Epithelial cell of prostate (primary cell): ENCODE measurements around the gene ATE1.
"Not testable (repeated sequence)": the region's sequence is repeated elsewhere in the genome, so short reads cannot be mapped to it uniquely, and the experiment has no call there.

Experiments used
- DNase-seq: peaks from one replicate; pipeline ENCODE4 v3.0.0-alpha.2; 2011; ENCODE audit warnings: low read depth, low spot score
- H3K27ac ChIP-seq: fragments of 450-650 bp; 2 replicates; pipeline ENCODE4 v1.5.1; 2017; ENCODE audit warnings: mild to moderate bottlenecking

The ATE1 gene

GRCh38 chr10:121708728-121709674 lies 218.8 kb downstream of the ATE1 start:
- no peak for DNase-seq
- H3K27ac ChIP-seq: no peak overlapping the region

GRCh38 chr10:121702351-121703320 lies 225.2 kb downstream of the ATE1 start:
- H3K27ac ChIP-seq: peak overlapping the region; percentile 49
- DNase-seq: no peak

- H3K27ac ChIP-seq: no peak overlapping the region
- no peak for DNase-seq
Observed at GRCh38 chr10:121700416-121700815, 227.4 kb downstream of the ATE1 start.

- not testable (repeated sequence) for DNase-seq, H3K27ac ChIP-seq
Observed at GRCh38 chr10:121699703-121700102, 228.1 kb downstream of the ATE1 start.

- no peak overlapping the region for H3K27ac ChIP-seq
- DNase-seq: no peak
Observed at GRCh38 chr10:121698902-121699301, 228.9 kb downstream of the ATE1 start.

- no peak for DNase-seq
- no peak overlapping the region for H3K27ac ChIP-seq
Observed at GRCh38 chr10:121698336-121698735, 229.5 kb downstream of the ATE1 start.

GRCh38 chr10:121696854-121697253 lies 231.0 kb downstream of the ATE1 start:
- H3K27ac ChIP-seq: no peak overlapping the region
- DNase-seq: no peak

- no peak for DNase-seq
- peak overlapping the region; percentile 58 for H3K27ac ChIP-seq
Observed at GRCh38 chr10:121695731-121696464, 231.9 kb downstream of the ATE1 start.

GRCh38 chr10:121694966-121695643 lies 232.7 kb downstream of the ATE1 start:
- DNase-seq: peak; percentile 27
- peak overlapping the region; percentile 58 for H3K27ac ChIP-seq

GRCh38 chr10:121694327-121694965 lies 233.4 kb downstream of the ATE1 start:
- H3K27ac ChIP-seq: peak overlapping the region; percentile 58
- no peak for DNase-seq

- no peak overlapping the region for H3K27ac ChIP-seq
- no peak for DNase-seq
Observed at GRCh38 chr10:121692626-121693025, 235.2 kb downstream of the ATE1 start.

GRCh38 chr10:121690970-121691369 lies 236.9 kb downstream of the ATE1 start:
- H3K27ac ChIP-seq: no peak overlapping the region
- DNase-seq: no peak
